A673 (cell line): Measurements from ENCODE around the gene XYLT1.

ENCODE experiments used
- CTCF ChIP-seq: fragments of 300-800, 200-600 bp; sonication (generic); conservative IDR thresholded peaks from 2 replicates; pipeline ENCODE4 v1.5.1; 2017; ENCODE audit warnings: low read depth, mild to moderate bottlenecking, antibody characterized with exemption, low read length, moderate library complexity, mixed read lengths
- EZH2 ChIP-seq: fragments of 200-600 bp; sonication (generic); IDR thresholded peaks from 2 replicates; pipeline ENCODE4 v1.6.1; 2017; ENCODE audit warnings: borderline replicate concordance, low read depth, mild to moderate bottlenecking, mixed read lengths, antibody characterized with exemption, low read length; ENCODE audit not compliant: poor library complexity, severe bottlenecking

- TF ChIP-seq CTCF = no peak
- no peak for TF ChIP-seq EZH2
These were observed 100.0 kb downstream of the XYLT1 start for GRCh38 chr16:17370731-17371285.
